NK-92 (cell line): ENCODE results near the gene CEP83.

Experiments
- DNase-seq: peaks from one replicate; lab custom pipeline; 2025; ENCODE audit not compliant: unreplicated experiment; lab: John Stamatoyannopoulos, UW

The CEP83 gene

DNA sequence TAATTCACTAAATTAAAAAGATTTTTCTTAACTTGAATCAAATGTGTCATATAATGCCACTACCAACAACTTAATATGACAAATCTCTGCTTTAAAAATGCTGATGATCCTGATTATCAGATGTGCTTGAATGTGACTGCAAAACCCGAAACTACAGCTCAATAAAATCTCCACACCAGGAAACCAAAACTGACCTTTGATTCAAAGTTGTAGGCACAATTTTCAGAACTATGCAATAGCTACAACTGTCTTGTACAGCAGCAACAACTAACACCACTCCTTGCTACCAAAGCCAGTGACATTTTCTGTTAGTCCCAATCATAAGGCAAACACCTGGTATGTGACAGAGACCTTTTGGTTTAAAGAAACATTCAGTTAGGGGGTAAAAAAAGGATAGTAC lies 147.3 kb downstream of the CEP83 start:
- no peak for DNase-seq

DNA sequence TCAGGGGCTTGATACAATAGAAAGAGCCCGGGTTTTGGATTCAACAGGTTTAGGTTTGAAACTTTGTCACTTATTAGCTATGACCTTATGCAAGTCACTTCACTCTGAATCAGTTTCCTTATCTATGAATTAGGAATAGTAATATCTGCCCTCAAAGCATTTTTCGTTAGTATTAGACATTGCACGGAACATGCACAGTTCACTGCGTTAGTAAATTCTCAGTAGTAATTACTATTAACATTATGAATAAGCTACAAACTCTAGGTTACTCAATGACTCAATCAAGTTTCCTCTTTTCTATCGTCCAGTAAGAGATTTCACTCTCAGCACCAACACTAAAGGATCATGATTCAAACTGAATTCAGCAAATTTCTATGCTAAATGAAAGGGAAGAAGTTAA lies 150.3 kb downstream of the CEP83 start:
- DNase-seq, result no peak

- no peak for DNase-seq
Observed at GRCh38 chr12:94308612-94309011, 151.1 kb downstream of the CEP83 start.

GRCh38 chr12:94305130-94305957 lies 154.3 kb downstream of the CEP83 start:
- DNase-seq, result no peak

DNA sequence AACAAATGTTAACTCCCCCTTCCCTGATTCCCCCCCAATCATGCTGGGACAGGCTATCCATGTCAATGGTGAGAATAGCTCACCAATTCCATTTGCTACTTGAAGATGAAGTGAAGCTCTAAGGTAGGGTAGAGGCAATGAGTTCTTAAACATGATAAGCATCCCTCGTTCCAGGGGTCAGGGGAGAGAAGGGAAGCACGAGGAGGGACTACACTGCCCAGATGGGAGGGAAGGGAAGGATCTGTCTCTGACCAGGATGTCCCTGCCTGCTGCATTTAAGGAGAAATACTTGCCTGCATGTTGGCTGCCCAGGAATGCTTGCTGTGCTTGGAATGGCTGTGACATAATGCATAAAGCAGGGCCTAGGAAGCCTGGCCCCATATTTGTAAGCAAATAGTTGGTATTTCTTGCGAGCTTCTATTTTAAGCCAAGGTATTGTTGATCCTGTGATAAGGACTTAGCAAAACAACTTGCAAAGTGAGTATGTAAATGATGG lies 155.1 kb downstream of the CEP83 start:
- DNase-seq, result no peak

DNA sequence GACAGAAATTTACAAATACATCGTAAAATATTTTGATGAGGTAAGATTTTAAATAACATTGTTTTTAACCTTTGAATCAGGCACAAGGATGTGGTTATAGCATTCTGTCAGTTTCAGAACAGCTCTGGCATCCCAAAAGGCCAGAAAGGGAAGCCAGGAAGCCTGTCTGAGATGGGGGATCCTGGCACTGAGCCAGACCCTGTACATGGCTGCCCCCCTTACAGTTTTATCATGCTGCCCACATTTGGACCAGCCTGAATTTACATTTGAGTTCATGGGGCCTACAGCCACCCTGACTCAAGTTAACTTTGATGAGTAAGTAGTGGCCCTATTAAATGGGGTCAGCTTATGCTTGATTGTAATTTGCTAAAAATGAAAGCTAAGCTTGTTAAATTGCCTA lies 155.7 kb downstream of the CEP83 start:
- DNase-seq, result no peak

- no peak for DNase-seq
Observed at GRCh38 chr12:94299846-94300245, 159.8 kb downstream of the CEP83 start.

DNA sequence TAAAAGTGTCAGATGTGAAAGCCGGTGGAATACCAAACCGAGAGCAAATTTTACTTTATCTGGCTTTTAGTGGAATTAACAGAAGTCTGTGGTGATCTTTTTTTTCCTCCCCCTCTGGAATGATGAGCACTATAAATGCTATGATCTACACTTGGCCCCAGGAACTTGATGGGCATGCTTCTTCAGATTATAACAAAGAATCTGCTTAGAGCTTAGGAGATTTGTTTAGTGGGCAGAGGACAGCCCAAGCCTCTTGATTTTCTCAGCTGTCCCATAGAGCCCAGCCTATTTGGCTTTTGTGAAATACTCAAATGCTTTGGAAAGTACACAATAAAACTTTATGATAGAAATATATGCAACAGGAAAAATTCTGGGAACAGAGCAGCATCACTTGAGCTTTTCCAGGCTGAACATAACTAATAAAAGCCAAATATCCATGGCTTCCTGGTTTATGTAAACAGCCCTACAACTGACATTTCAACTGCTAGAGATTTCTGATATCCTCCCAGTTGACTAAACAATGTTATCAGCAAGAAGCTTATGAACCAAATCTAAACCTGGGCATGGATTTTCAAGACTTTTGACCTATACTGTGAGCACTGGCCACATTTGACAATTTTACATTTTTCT lies 161.7 kb downstream of the CEP83 start:
- no peak for DNase-seq

DNA sequence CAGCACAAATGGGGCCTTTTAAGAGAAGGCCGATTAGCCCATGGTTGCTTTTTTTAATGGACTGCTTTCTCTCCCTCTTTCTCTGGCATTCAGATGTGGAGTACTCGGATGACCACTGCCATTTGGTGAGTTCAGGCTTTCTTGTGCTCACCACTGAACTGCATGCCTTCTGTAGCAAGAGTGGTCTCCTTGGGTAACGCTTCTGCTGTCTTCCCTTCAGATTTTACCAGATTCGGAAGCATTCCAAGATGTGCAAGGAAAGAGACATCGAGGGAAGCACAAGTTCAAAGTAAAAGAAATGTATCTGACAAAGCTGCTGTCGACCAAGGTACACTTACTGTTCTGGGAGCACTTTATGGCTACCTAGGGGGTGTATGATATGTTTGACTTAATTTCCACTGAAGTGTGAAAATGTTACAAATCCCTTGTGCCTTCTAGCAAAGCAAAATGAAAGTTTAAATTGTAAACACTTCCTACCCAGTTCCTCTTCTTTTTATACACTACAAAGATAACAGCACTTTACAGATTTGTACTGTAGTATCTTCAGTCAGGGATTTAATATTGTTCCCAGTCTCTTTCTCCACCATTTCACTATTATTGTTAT lies 162.5 kb downstream of the CEP83 start:
- DNase-seq, result no peak

GRCh38 chr12:94290353-94290752 lies 169.3 kb downstream of the CEP83 start:
- DNase-seq, result no peak

GRCh38 chr12:94289461-94290312 lies 170.0 kb downstream of the CEP83 start:
- DNase-seq, result no peak

DNA sequence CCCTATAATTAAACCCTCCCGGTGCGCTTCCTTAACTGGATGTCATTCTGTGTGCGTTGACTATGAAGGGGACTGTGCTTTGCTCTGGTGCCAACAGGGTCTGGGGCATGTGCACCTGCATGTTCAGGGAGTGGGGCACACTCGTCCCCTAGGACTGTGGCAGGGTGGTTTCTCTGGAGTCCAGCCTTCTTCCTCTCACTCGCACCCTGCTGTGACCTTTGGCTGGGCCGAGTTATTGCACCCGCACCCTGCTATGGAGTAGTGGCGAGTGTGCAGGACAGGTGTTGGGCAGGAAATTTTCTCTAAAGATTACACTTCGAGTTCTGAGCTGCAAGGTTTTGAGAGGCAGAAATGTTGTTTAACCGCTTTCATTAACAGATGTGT lies 172.4 kb downstream of the CEP83 start:
- no peak for DNase-seq

GRCh38 chr12:94286583-94287244 lies 173.0 kb downstream of the CEP83 start:
- no peak for DNase-seq

DNA sequence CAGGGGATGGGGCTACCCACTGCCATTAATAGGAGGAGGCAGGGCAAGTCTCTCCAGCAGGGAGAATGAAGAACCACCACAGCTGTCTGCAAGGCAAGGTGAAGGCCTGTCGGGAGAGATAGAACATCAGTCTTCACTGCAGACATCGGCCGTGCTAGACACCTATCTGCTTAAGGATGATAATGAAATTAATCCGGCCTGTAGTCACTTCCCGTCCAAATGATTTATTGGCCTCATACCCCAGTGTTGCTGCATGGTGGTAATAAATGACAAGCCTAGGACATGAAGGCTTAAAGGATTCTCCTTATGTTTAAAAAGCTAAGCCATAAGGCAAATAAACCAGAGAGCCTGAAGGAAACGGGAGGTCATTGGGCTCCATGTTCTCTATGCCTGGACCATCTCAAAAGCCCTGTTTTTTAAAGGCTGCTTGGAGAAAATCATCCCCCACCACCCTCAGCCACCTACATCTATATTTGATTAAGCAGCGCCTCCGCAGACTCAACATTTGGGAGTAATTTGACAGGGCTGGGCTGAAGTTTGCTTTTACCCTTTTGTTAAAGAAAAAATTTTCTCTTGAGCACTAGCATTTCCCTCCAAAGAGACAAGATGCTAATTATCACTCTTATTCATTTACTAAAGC lies 173.6 kb downstream of the CEP83 start:
- DNase-seq, result no peak

DNA sequence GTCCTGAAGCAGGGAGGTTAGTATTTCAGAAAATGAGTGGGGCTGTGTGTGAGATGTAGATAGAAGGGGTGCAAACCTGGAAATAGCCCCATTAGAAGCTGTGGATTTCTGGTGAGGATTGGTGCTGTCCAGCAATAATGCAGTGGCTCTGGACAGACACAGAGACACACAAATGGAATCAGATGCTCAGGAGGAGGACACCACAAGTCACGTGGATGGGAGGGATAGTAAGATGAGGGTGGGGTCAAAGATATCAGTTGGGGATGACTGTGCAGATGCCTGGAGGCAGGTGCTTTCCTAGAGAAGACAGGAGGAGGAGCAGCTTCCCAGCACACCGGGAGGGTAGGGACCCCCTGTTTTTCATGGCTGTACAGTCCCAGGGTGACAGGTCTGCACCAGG lies 174.8 kb downstream of the CEP83 start:
- no peak for DNase-seq

DNA sequence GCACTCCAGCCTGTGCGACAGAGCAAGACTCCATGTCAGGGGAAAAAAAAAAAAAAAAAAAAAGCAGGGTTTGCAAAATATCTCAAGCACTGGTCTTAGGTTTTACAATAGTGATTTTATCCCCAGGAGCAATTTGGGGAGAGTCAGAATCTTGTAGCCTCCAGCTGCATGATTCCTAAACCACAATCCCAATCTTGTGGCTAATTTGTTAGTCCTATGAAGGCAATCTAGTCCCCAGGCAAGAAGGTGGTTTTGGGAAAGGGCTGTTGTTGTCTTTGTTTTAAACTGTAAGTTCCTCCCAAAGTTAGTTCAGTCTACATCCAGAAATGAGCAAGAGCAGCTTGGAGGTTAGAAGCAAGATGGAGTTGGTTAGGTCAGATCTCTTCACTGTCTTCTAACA lies 175.6 kb downstream of the CEP83 start:
- DNase-seq, result no peak

DNA sequence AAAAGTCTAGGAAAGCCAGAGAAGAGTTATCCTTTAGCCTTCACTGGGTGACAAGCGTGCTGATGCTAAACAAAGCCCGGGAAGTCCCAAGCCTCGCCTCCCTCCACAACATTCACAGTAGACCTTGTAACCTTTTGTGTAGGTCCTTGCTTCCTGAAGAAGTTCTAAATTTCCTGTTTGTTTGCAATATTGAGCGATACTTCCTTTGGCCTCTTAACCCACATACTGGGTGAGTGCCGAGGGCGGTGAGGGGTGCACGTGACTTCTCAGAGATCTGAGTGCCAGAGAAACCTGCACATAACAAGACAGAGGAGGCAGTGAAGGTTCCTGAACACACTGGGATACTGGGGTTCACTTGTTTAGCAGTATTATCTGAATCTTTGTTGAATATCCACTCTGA lies 177.0 kb downstream of the CEP83 start:
- no peak for DNase-seq

DNA sequence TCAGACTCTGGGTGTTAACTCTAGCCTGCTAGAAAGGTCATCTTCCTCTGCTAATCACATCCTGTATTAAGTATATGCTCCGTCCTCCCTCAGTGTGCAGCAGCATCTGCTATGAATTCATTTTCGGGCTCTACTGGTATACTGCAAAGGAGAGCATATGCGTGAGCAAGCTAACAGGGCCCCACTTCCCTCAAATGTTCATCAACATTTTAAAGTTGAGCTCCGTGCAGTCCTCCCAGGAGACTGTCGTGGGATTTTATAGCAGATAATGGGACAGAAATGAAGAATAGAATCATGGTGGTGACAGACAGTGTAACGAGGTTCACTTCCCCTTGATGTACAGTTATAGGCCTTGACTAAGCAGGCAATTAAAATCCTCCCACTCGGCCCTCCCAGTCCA lies 179.6 kb downstream of the CEP83 start:
- no peak for DNase-seq

DNA sequence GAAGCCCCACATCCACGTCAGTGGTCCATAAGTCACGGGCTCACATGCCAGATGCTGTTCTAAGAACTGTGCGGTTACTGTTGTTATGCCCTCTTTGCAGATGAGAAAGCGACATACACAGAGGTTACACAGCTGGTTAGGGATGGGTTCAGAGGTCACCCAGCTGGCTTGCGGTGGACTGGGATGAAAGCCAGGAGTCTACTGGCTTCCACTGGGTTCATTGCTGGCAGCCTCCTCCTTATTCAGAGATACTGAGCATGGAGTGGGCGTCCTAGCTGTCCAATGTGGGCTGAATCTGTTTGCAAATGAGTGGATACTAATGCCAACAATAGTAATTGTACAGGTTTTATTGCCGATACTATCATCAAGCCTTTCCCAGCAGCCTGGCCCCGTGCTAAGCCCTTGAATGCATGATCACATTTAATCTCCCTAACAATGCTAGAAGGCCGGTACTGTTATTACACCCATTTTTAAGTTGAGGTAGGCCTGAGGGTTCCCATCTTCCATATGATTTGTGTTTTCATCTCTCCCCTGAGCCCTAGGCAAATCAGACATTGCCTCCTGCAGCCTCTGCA lies 182.2 kb downstream of the CEP83 start:
- no peak for DNase-seq

DNA sequence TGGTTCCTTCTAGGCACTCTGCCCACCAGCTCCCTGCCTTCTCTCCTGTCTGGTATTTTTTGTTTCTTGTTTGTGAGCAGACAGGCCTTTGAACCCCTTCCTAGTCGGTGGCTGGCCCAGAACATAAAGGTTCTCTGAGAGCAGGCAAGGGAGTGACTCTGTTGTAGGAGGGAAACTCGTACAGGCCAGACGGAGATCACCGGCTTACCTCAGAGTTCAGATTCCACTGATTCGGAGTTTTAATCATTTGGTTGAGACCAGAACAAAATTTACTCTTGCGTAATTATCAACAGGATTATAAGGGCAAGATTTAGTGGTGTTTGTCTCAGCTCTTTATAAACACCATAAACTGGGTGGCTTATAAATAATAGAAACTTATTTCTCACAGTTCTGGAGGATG lies 182.9 kb downstream of the CEP83 start:
- DNase-seq, result no peak
